Bronchial epithelial cell (primary cell): ENCODE measurements around the gene DCAKD. TPM values are rescaled to one million over a fixed set of nuclear protein-coding genes. Genes with fewer than 3 reads are reported as not detected.
A peak's percentile ranks its signal among the peaks of the same experiment; 100 is the strongest.

ENCODE experiments used
- DNase-seq: peaks from one replicate; pipeline ENCODE4 v3.0.0-alpha.2; 2010; ENCODE audit warnings: low read depth
- FAIRE-seq: peaks from 2 replicates; lab custom pipeline; 2011; peaks lifted over from hg19 to GRCh38; lab: Jason Lieb, UNC
- H3K27me3 ChIP-seq: 2 replicates; pipeline ENCODE4 v1.5.1; 2011; ENCODE audit warnings: low read length; ENCODE audit not compliant: control insufficient read depth, insufficient read depth
- H3K36me3 ChIP-seq: 2 replicates; pipeline ENCODE4 v1.5.1; 2011; ENCODE audit warnings: low read length; ENCODE audit not compliant: control insufficient read depth, insufficient read depth
- H3K4me3 ChIP-seq: 2 replicates; pipeline ENCODE4 v1.5.1; 2011; ENCODE audit warnings: mild to moderate bottlenecking, low read depth, low read length, control low read depth
- total RNA-seq: library from RNA; depleted of rRNA; stranded (reverse); fragments of >200 nt; gene quantifications from 2 replicates; pipeline ENCODE4 v1.2.1, GENCODE V29; 2014
- TF ChIP-seq, protein P1 (sequence below): IDR thresholded peaks from 2 replicates; pipeline ENCODE4 v1.5.1; 2011; ENCODE audit warnings: mild to moderate bottlenecking, moderate library complexity, low read length, control low read depth, inconsistent platforms; ENCODE audit not compliant: insufficient read depth, severe bottlenecking

DCAKD gene
- total RNA-seq, 1 donor from 2014 or later, result 18.2 TPM

DNA sequence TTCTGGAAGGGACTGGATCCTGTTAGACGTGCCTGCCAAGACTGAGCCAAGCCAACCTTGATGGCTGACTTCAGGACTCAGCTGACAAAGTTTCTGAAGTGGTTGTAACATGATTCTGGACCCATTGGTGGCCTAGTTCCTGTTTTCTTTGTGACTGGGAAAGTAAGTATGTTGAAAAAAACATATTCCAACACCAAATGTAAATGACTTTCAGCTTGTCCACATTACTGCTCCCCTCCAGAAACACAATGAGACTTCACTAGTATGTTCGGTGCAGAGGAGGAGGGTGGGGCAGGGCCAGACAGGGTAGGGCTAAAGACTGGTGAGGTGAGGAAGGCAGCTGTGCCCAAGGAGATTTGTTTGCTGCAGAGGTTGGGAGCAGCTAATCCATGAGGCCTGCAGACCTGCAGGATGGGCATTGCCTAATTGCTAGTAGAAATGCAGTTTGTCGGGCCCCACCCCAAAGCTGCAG is 36.1 kb upstream of the DCAKD start:
- TF ChIP-seq, protein P1, sequence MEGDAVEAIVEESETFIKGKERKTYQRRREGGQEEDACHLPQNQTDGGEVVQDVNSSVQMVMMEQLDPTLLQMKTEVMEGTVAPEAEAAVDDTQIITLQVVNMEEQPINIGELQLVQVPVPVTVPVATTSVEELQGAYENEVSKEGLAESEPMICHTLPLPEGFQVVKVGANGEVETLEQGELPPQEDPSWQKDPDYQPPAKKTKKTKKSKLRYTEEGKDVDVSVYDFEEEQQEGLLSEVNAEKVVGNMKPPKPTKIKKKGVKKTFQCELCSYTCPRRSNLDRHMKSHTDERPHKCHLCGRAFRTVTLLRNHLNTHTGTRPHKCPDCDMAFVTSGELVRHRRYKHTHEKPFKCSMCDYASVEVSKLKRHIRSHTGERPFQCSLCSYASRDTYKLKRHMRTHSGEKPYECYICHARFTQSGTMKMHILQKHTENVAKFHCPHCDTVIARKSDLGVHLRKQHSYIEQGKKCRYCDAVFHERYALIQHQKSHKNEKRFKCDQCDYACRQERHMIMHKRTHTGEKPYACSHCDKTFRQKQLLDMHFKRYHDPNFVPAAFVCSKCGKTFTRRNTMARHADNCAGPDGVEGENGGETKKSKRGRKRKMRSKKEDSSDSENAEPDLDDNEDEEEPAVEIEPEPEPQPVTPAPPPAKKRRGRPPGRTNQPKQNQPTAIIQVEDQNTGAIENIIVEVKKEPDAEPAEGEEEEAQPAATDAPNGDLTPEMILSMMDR, result no peak
- FAIRE-seq, result no peak

DNA sequence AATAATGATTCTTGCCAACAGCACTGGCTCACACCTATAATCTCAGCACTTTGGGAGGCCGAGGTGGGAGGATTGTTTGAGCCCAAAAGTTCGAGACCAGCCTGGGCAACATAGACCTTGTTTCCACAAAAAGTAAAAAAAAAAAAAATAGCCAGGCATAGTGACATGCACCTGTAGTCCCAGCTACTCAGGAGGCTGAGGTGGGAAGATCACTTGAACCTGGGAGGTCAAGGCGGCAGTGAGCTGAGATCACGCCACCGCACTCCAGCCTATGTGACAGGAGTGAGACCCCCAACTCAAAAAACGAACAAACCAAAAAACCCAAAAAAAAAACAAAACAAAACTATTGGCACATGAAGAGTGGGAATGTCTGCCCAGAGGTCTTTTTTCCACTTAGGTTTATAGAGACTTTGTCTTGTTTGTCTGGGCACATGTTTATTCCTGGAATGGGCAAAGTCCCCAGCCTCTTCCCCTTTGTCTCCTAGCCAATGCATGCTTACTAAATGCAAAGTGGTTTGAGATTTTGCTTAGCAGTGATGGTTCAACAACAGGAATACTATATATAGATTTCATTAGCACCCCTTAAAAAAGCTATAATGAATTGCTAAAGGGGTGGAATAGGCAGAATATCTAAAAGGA is 35.6 kb upstream of the DCAKD start:
- FAIRE-seq (no peak), DNase-seq (no peak)
- H3K4me3 ChIP-seq, result no peak overlapping the region
- H3K36me3 ChIP-seq, result peaks cover 20% of the 10 kb centered on the region
- TF ChIP-seq, protein P1, result no peak
- H3K27me3 ChIP-seq, result no peaks in the 10 kb centered on the region

More for the DNA sequence above, 36.1 kb upstream of the DCAKD start:
- Histone ChIP-seq H3K4me3 (no peak overlapping the region), H3K27me3 (no peaks in the 10 kb centered on the region), H3K36me3 (peaks cover 21% of the 10 kb centered on the region)
- peak; percentile 8 for DNase-seq

DNA sequence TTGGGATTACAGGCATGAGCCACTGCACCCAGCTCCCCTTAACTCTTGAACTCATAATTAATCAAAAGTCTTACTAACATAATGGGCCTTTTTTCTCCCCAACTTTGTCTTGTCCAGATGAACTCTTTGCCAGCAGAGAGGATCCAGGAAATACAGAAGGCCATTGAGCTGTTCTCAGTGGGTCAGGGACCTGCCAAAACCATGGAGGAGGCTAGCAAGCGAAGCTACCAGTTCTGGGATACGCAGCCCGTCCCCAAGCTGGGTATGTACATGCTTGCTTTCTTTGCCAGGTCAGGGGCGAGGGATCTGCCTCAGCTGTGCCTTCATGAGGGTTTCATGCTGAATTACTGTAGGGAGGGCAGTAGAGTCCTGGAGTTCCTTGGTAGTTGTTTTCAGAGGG is 35.0 kb upstream of the DCAKD start:
- TF ChIP-seq, protein P1, result no peak
- FAIRE-seq (no peak), DNase-seq (no peak)
- Histone ChIP-seq H3K36me3 (peaks cover 24% of the 10 kb centered on the region), H3K4me3 (no peak overlapping the region), H3K27me3 (no peaks in the 10 kb centered on the region)

DNA sequence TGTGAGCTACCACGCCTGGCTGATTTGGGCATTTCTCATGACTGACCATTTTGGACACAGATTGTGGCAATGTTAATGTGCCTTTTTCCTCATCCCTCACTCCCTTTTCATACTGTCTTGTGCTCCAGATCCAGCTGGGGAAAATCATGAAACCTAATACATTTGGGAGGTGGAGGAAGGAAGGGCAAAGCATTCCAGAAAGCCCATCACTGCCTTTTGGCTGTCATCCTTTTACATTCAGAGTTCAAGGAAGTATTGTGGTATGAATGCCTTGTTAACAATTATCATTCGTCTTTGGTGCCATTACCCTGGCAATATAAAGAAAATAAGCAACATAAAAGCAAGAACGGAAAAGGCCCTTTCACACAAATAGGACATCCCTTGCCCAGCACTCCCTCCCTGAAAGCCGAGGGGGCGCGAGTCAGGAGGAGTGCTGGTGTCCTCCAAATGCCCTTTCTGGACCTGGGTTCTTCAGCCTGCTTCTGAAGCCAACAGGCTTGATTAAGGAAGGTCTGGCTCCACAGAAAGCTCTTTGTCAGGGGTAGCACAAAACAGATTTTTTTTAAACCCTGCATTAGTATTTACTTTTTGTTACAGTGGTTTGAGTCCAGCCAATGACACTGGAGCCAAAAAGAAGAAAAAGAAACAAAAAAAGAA is 29.7 kb upstream of the DCAKD start:
- H3K4me3 ChIP-seq, result no peak overlapping the region
- H3K36me3 ChIP-seq, result peaks cover 9% of the 10 kb centered on the region
- H3K27me3 ChIP-seq, result no peaks in the 10 kb centered on the region
- DNase-seq (no peak), FAIRE-seq (no peak)
- TF ChIP-seq, protein P1, result no peak

DNA sequence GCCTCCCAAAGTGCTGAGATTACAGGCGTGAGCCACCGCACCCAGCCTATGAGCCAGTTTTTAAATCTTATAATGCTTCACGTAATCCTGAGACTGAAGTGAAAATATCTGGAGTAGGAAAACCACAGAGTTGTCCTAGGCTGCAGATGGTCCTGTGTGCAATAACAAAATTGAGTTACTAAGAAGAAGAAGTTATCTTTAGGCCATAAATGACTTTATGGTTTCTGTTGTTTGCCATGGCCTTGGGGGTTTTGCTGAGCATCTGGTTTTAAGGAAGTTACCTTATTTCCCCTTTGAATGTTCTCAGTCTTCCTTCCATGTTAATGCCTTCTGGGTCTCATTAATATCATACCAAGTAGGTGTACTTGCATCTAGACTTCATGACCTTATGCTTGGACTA is 26.2 kb upstream of the DCAKD start:
- TF ChIP-seq, protein P1, result no peak
- Histone ChIP-seq H3K4me3 (no peak overlapping the region), H3K36me3 (peaks cover 8% of the 10 kb centered on the region), H3K27me3 (no peaks in the 10 kb centered on the region)
- DNase-seq, result no peak
- no peak for FAIRE-seq
